Measurements from ENCODE around the gene SHC2.
"Not testable (repeated sequence)": the region's sequence is repeated elsewhere in the genome, so short reads cannot be mapped to it uniquely, and the experiment has no call there.

Gene SHC2

DNA sequence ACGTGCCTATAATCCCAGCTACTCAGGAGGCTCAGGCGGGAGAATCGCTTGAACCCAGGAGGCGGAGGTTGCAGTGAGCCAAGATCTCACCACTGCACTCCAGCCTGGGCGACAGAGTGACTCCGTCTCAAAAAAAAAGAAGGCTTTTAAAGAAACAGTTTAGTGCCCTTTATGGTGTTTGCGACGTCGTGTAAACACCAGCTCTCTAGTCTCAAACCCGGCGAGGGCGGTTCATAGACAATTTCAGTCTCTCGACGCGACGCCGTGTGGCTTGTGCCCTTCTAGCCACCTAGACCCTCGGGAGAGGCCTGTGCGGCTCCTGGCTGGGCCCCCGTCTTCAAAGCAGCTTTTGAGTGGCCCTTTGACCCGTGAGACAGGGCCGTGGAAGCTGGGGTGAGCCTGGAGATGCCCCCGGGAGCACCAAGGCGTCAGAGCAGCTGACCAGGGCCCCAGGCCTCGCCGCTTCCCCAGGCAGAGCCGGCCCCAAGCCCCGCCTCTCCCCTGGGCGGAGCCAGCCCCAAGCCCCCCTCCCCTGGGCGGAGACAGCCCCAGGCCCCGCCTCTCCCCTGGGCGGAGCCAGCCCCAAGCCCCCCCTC, 30.4 kb upstream of the SHC2 start:
- no peak for DNase-seq

DNA sequence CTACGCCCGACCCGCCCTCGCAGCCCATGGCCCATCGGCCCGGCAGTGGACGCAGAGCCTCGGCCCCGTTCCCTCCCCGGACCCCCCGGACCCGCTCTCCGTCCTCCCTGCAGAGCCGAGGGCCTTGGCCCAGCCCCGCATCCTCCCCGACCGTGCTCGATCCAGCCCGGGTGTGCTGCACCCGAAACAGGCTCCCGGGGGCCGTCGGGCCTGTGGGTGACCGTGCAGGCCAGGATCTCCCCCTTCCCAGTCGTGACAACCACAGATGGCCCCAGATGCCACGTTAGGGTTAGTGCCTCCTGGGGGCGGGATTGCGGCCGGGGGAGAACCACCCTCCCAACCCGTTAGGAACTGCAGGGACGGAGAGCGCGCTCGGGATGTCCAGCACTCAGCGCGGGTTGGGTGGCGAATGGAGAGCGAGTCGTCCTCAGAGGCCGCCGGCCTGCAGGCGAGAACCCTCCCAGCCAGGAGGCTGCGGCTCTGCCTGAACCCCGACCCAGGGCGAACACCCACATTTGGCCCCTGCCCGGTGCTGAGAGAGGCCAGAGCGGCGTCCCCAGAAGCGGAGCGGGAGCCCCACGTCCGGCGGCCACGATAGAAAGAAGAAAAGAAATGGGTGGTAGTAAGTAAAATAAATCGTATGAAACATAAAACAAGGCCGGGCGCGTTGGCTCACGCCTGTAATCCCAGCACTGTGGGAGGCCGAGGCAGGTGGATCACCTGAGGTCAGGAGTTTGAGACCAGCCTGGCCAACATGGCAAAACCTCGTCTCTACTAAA, 28.8 kb upstream of the SHC2 start:
- DNase-seq: peak; percentile 36

DNA sequence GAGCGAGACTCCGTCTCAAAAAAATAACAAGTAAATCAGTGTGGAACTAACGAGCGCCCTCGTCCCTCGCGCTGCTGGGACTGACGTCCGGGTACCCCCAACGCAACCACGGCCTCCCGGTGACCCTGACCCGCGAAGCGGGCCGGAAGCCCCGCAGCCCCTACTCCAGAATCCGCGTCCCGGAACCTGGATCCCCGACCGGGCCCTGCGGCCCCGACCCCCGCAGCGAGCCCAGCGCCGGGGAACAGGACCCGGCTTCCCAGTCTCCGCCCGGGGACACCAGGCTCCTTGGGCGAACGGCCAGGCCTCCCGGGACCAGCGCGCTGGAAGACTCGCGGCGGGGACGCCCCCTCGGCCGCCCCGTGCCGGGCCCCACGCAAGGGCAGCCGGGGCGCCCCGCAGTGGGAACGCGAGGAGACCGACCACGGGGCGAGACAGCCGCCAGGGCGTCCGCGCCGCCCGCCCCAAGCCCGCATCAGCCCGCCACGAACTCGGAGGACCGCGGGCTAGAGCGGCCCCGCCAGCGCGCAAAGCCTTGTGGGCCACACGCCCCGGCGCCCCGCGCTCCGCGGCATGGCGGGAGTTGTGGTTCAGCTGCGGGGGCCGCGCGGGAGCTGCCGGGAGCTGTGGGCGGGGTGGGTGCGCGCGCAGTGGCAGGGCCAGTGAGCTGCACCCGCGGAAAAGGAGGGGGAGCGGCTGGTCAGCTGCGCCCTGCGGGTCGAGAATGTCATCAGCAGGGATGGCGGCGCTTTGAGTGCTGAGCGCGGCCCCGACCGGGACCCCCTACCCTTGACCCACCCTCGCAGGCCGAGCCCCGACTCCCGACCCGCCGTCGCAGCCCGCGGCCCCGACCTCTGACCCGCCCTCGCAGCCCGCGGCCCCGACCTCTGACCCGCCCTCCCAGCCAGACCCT, 27.9 kb upstream of the SHC2 start:
- peak; percentile 97 for DNase-seq

DNA sequence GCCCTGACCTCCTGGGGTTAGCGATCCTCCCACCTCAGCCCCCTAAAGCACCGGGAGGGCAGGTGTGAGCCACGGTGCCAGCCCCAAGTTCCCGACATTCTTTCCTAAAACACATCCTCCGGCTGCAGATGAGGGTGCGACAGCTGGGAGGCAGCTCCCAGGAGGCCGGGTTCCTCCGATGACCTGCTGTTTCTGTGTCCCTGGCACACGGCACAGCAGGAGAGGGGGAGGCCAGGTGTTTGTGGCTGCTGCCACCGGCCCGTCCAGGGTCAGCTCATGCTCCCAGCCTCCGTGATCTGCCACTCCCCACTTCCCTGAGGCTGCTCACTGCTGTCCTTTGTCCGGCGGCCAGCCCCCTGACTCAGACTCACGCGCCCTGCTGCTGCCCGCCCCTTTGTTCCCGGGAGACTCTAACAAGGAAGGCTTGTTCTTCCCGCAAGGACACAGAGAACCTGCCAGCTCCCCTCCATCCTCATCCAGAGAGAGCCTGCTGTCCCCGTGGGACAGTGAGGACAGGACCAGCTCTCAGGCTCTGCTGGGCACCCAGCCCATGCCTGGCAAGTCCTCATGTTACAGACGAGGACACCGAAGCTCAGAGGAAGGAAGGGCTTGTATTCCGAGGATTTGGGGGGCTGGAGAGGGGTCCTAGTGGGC, 24.9 kb upstream of the SHC2 start:
- DNase-seq: no peak

DNA sequence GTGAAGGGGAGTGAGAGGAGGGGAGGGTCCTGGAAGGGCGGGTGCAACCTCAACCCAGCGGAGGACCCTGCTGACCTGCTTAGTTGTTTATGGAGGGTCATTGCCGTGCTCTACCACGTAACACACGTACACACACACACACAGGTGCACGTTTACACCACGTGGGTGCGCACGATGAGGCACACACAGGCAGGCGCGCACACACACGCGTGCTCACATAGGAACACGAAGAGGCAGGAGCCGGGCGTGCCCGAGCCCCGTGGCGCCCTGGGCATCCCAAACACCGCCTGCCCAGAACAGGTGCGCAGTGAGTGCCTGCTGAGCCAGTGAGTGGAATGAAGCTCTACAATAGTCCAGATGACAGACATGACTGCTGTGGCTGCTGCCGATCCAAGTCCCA, 24.2 kb upstream of the SHC2 start:
- no peak for DNase-seq

DNA sequence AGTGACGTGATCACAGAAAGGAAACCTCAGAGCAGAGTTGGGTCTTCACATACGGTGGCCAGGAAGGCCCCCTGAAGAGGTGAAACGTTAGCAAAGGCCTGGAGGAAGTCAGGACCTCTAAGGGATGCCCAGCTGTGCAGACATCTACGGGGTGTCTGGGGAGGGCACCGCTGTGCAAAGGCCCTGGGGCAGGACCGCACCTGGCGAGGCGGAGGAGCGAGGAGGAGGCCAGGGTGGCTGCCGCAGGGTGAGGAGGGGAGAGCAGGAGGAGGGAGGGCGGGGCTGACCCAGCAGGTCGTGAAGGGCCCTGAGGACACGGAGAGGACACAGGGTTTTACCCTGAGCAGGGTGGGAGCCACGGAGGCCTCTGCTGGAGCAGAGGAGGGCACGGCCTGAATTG, 23.7 kb upstream of the SHC2 start:
- DNase-seq: no peak

DNA sequence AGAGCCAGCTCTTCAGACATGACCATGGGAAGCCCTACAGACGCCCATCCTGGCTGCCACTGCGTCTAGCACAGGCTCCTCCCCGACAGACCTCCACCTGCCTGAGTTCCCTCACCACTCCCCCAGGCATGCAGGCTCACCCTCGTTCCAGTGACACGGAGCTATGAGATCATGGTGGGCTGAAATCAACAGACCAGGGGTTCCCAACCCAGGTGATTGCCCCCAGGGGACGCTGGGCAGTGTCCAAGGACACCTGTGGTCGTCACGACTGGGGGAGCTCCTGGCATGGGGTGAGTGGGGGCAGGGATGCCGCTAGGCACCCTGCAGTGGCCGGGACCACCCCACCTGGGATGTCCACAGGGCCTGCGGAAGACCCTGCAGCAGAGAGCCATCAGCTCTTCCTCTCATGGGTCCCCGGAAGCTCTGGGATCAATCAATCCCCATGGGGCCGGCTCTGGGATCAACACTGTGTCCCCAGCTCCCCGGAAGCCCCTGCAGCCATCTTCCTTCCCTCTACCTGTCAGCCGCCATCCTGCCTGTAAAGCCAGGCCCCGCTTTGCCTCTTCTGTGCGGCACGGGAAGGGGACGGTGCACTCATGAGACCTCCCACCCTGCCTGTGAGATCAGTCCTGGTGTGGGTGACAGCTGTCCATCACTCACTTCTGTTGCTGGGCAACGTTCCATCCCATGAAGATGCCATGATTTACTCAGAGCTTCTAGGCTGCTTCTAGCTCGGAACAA, 22.7 kb upstream of the SHC2 start:
- no peak for DNase-seq

DNA sequence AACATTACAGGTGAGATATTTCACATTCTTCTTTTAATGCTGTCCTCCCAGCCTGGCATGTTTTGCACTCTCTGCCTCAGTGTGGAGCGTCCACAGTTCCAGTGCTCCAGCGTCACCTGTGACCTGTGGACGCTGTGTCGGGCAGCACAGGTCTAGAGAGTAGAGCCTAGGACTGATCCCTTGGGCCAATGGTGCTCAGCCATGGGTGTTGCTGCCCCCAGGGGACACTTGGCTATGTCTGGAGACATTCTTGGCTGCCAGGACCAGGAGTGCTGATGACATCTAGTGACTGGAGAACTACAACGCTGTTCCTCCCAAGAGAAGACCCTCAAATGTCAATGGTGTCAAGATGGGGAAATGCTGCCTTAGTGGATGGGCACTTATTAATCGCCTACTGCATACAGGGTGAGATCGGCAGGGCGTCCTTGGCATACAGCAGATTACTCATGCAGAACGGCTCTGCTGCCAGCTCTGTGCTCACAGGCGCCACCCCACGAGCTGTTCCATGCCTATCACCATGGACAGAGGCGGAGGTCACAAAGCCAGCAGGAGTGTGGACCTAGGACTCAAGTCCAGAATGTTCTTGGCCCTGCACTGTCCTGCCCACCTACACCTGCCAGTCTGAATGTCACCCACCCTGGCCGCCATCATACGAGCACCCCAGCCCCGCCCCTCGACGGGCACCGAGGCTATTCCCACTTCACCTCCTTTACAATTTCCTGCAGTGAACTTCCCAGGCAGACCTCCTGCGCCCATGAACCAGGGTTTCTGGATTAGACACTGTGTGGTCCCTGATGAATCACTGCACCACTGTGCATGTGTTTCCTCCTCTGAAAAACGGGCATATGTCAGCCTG, 21.6 kb upstream of the SHC2 start:
- no peak for DNase-seq

DNA sequence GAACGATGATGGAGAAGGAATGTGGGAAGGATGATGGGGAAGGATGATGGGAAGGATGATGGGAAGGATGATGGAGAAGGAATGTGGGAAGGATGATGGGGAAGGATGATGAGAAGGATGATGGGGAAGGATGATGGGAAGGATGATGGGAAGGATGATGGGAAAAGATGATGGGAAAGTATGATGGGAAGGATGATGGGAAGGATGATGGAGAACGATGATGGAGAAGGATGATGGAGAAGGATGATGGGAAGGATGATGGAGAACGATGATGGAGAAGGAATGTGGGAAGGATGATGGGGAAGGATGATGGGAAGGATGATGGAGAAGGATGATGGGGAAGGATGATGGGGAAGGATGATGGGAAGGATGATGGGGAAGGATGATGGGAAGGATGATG, 20.3 kb upstream of the SHC2 start:
- not testable (repeated sequence) for DNase-seq

DNA sequence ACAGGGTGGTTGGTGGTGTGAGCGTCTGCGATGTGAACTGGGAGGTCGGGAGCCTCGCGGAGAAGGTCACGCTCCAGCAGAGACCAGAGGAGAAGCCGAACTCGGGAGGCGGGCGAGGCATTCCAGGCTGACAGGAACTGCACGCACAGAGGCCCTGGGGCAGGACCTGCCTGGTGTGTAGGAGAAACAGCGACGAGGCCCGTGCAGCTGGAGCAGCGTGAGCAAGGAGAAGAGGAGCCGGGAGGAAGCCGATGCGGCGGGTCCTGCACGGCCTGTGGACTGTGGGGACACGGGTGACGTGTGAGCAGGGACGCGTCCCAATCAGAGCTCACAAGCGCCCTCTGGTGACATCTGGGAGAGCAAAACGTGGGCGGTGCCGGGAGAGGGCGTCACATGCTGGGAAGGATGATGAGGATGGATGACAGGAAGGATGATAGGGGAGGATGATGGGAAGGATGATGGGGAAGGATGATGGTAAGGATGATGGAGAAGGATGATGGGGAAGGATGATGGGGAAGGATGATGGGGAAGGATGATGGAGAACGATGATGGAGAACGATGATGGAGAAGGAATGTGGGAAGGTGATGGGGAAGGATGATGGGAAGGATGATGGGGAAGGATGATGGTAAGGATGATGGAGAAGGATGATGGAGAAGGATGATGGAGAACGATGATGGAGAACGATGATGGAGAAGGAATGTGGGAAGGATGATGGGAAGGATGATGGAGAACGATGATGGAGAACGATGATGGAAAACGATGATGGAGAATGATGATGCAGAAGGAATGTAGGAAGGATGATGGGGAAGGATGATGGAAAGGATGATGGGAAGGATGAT, 19.4 kb upstream of the SHC2 start:
- peak; percentile 61 for DNase-seq

DNA sequence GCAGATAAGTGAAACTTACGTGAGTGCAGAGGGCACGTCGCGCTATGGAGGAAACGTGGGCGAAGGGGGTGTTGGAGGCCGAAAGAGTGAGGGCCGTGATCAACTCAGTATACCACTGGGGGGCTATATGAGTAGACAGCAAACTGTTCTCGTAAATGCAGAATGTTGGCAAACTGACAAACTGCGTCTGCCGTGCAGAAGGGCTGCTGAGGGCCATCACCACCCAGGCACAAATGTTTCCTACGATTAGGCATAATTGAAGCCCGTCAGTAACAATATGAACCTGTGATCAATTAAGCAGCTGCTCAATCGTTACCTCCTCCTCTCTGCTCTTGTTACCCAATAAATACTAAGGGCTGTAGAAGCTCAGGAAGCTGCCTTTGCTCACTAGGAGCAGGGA, 18.1 kb upstream of the SHC2 start:
- no peak for DNase-seq

DNA sequence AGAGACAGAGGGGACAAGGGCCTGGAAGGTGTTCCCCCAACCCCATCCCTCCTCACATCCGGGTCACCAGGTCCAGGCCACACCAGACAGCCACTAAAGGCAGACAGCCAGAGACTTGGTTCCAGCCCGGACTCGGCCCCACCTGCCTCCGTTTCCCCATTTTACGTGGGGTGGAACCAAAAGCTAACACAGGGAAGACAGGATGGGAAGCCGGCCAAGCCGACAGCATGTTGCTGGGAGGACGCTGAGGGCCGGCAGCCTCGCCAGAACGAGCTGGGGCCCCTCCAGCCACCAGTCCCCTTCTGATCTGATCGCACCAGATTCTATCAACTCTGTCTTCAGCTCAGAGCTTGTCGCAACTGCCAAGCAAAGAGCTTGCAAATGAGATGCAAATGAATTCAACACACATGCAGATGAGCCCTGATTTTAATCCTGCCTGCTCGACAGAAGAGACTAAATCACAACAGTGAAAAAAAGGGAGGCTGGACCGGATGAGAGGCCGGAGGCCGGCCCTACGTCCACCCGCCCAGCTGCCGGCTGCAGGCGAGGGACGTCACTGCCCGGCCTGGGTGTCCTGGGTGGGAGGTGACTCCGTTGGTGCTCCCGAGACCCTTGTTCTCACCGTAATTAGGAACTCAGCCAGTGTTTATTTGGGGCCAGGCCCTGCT, 17.5 kb upstream of the SHC2 start:
- DNase-seq: no peak

DNA sequence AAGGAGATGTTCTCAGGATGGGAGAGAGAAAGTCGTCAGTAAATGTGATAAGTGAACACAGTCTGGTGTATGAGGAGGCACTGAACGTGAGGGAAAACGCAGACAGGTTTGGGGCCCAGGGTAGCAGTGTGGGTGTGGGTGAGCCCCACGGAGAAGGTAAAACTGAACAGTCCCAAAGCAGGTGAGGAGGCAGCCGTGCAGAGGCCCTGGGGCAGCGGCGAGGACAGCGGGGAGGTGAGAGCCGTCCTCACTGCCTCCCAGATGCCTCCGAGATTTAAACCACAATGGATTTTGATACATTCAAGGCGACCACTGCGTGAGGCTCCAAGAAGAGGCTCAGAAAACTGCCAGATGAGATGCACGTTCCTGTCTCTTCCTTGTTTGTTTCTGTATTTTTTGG, 14.5 kb upstream of the SHC2 start:
- DNase-seq: no peak

DNA sequence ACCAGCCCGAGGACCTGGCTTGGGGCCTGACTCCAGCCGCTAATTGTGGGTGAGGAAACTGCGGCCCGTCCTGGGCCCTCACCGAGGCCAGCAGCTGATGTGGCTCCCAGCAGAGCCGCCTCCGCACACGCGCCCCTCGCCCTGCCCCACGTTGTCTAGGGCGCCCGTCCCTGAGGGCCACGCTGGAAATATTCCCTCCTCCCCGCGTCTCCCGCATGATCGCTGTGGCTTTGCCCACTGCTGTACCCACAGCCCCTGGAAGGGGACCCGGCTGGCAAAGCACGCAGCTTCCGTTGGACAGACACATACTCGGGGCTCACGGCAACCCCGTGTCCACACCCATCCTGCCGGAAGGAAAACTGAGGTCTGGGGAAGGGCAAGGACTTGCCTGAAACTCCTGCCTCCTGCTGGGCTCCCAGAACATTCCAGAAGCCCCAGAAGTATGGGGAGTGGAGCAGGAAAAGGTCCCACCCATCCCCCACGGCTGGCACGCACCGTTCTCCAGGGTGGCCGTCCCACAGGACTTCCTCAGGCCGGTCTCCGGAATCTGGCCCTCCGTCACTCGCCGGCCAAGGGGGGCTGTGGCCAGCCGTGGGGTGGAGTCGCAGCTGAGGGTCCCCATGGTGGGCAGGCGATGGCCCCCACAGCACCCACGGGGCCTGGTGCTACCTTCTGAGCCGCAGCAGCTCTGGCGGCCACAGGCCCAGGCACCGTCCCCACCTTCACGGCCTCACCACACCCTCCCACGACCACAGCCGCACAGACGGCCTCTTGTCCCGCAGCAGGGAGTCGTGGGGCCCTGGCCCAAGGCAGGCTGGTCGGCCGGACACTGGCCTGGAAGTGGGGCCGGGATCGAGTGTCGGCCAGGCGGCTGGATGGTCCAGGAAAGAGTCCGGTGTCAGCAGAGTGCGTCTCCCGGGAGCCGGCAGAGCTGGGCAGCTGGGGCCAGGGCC, 13.6 kb upstream of the SHC2 start:
- DNase-seq: no peak

DNA sequence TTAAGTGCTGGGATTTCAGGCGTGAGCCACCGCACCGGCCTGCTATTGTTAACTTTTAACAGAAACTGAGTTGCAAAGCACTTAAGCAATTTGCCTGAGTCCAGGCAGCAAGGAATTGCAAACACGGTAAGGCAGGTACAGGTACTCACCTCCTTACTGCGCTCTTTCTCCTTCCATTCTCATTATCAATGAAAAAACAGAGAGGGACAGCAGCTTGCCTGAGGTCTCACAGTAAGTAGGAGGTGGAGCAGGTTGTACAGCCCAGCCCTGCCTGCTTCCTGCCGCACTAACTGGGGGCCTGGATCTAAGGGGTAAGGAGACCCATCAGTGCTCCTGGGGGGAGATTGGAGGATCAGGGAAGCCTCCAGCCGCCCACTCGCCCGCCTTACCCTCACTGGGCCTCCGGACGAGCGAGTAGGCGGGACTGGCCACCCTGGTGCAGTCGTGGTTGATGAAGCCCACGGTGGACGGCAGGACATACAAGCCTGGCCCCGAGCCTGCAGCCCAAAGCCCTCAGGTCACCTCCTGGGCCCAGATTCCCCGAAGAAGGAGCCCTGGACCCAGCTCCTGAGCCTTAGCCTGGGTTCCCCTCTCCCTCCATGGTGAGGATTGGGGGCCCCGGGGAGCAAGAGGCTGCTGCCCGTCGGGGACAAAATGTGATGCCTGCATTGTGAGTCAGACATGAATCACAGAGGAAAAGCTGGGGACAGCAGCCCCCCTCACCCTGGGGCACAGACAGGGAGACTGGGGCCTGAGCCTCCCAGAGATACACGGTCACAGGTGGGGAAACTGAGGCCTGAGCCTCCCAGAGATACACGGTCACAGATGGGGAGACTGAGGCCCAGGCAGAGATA, 11.4 kb upstream of the SHC2 start:
- no peak for DNase-seq

DNA sequence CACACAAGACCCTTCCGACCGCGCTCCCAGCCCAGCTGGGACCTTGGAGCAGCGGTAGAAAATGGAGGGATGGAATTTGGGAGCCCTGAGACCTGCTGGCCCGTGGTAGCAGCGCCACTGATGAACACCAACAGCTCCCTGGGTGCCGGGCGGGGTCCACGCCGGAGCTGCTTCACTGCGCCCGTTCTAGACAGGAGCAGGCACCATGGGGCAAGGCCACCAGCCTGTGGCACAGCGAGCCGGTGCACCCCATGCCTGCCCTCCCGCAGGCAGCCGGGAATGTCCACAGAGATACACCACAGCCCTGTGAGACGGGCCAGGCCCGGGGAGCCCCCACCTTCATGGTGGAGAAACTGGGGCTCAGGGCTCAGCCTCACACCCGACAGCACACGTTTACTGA, 9.9 kb upstream of the SHC2 start:
- DNase-seq: no peak

DNA sequence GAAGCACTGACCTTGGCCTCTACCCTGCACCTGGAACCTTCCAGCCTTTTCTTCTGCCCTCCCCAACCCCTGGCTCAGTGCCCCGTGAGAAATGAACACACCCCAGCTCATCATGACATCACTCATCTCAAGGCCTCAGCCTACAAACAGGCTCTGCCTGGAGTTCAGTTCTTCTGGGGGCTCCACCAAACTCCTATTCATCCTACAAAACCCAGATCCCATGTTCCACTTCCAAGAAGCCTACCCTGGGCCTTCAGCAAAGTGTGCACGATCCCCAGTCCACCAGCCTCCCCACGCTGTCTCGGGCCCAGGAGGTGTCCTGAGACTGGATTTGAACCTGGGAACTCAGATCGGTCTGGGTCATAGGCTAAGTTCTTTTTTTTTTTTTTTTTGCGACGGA, 9.0 kb upstream of the SHC2 start:
- no peak for DNase-seq

Measured in CD4-positive, alpha-beta T cell treated with Interleukin-17A for 4 hours (primary cell).